Kidney (tissue), 14 donors: Measurements from ENCODE around the gene CDC42EP3. TPM values are rescaled to one million over a fixed set of nuclear protein-coding genes. Genes with fewer than 3 reads are reported as not detected.
A peak's percentile ranks its signal among the peaks of the same experiment; 100 is the strongest.

ENCODE experiments used
- DNase-seq, 5 donors: peaks; one replicate each; pipeline ENCODE4 v3.0.0-alpha.2; 2013 to 2020
- FAIRE-seq: peaks from 2 replicates; lab custom pipeline; 2012; peaks lifted over from hg19 to GRCh38; lab: Jason Lieb, UNC
- H3K27ac ChIP-seq, 2 donors: one replicate each; pipeline ENCODE4 v1.7.0; 2013; ENCODE audit warnings: low read depth in 2 of 2, low read length in 2 of 2, inconsistent platforms in 1 of 2
- H3K27me3 ChIP-seq: one replicate; pipeline ENCODE4 v1.7.1; 2013; ENCODE audit warnings: low read length, inconsistent platforms; ENCODE audit not compliant: control insufficient read depth, insufficient read depth
- H3K36me3 ChIP-seq, 3 donors: one replicate each; pipeline versions ENCODE4 v1.7.0 to v1.7.1; 2013; ENCODE audit warnings: low read length in 3 of 3, control low read depth in 1 of 3, inconsistent platforms in 1 of 3; ENCODE audit not compliant: insufficient read depth in 3 of 3, control insufficient read depth in 2 of 3
- H3K4me1 ChIP-seq, 3 donors: one replicate each; pipeline versions ENCODE4 v1.7.0 to v1.7.1; 2013; ENCODE audit warnings: low read length in 3 of 3, inconsistent platforms in 1 of 3, low read depth in 1 of 3; ENCODE audit not compliant: control insufficient read depth in 2 of 3, insufficient read depth in 2 of 3
- H3K4me3 ChIP-seq, 3 donors: one replicate each; pipeline versions ENCODE4 v1.7.0 to v1.8.1; 2013; ENCODE audit warnings: low read length in 3 of 3, control low read depth in 1 of 3, inconsistent platforms in 1 of 3
- H3K9ac ChIP-seq, 3 donors: one replicate each; pipeline versions ENCODE4 v1.7.0 to v1.7.1; 2013; ENCODE audit warnings: low read length in 3 of 3, control low read depth in 1 of 3, inconsistent platforms in 1 of 3
- H3K9me3 ChIP-seq, 3 donors: one replicate each; pipeline versions ENCODE4 v1.7.0 to v1.7.1; 2013; ENCODE audit warnings: low read length in 3 of 3, control low read depth in 1 of 3, inconsistent platforms in 1 of 3; ENCODE audit not compliant: control insufficient read depth in 2 of 3, insufficient read depth in 1 of 3
- CTCF ChIP-seq: IDR thresholded peaks from 3 replicates; pipeline ENCODE4 v1.5.1; 2012; ENCODE audit warnings: mild to moderate bottlenecking, moderate library complexity, borderline replicate concordance; ENCODE audit not compliant: insufficient read depth; ENCODE audit errors: extremely low read depth
- intact Hi-C: fragments of 100-400 bp; cut with DNase I; formaldehyde crosslinking; loops from one replicate; pipeline ENCODE4 v1.11.1; 2022
- polyA plus RNA-seq: library from polyadenylated mRNA; stranded (reverse); fragments of 350-450 nt; fragmentation: Illumina TruSeq; extraction: RNeasy Lipid Tissue Mini Kit (QIAGEN cat#74804); gene quantifications from one replicate; pipeline ENCODE4 v1.2.3, GENCODE V29; 2014; ENCODE audit warnings: low read depth, low replicate concordance; ENCODE audit not compliant: insufficient read depth
- total RNA-seq: library from RNA; stranded (reverse); fragmentation: NEBNext Ultra II Directional; extraction: Animal tissue kit (Norgen Biotek cat#: 25700); gene quantifications from one replicate; pipeline ENCODE4 v1.2.1, GENCODE V29; 2021
- donor health status: control.
- donor health status: control.
- donor health status: control.
- donor health status: control.
- donor health status: control.
- donor health status: DM: yes; HTN: yes; CAD: no.
- donor health status: Normal renal cell carcinoma (clear cell type).

The CDC42EP3 gene
- total and polyA plus RNA-seq, 2 donors from 2014 or later, result 21.3 to 34.1 TPM

- FAIRE-seq, result no peak
- Histone ChIP-seq H3K9ac (no peak overlapping the region), H3K9me3 (no peaks in the 10 kb centered on the region)
Observed at GRCh38 chr2:37688771-37689468, 17.5 kb upstream of the CDC42EP3 start.

GRCh38 chr2:37686792-37687526 lies 15.5 kb upstream of the CDC42EP3 start:
- intact Hi-C loops, result no loop called here
- FAIRE-seq (no peak), DNase-seq (no peak)
- no peaks in the 10 kb centered on the region for H3K4me1 ChIP-seq
- H3K36me3 ChIP-seq, result no peaks in the 10 kb centered on the region
- no peak overlapping the region for H3K9ac ChIP-seq
- H3K27me3 ChIP-seq, result no peaks in the 10 kb centered on the region
- TF ChIP-seq CTCF, result no peak
- H3K4me3 ChIP-seq, result no peak overlapping the region
- H3K27ac ChIP-seq, result no peak overlapping the region
- H3K9me3 ChIP-seq, result no peaks in the 10 kb centered on the region

More at GRCh38 chr2:37688771-37689468, 17.5 kb upstream of the CDC42EP3 start:
- Histone ChIP-seq H3K27me3 (no peaks in the 10 kb centered on the region), H3K36me3 (no peaks in the 10 kb centered on the region), H3K4me3 (no peak overlapping the region), H3K27ac (no peak overlapping the region), H3K4me1 (no peaks in the 10 kb centered on the region)
- DNase-seq, result peak in 1 of 5 donors; percentile 32
- no peak for TF ChIP-seq CTCF
- intact Hi-C loops, result no loop called here

GRCh38 chr2:37684809-37685208 lies 13.4 kb upstream of the CDC42EP3 start:
- no peak overlapping the region for H3K4me3 ChIP-seq
- H3K27me3 ChIP-seq, result no peaks in the 10 kb centered on the region
- H3K27ac ChIP-seq, result no peak overlapping the region
- no peak overlapping the region for H3K9ac ChIP-seq
- no peak for TF ChIP-seq CTCF
- FAIRE-seq (no peak), DNase-seq (no peak)
- no peaks in the 10 kb centered on the region for H3K4me1 ChIP-seq
- H3K36me3 ChIP-seq, result no peaks in the 10 kb centered on the region
- intact Hi-C loops, result no loop called here
- H3K9me3 ChIP-seq, result no peaks in the 10 kb centered on the region
